Mesenchymal stem cell (in vitro differentiated cells and primary cell): ENCODE results near the gene CXCL5.
A peak's percentile ranks its signal among the peaks of the same experiment; 100 is the strongest.

Source experiments
- DNase-seq: peaks from one replicate; pipeline ENCODE4 v3.0.0-alpha.2; 2013
- H2AFZ ChIP-seq: one replicate; pipeline ENCODE4 v1.6.1; 2013; ENCODE audit warnings: low read depth, mild to moderate bottlenecking, control low read depth, inconsistent platforms, low read length, moderate library complexity
- H2AK5ac ChIP-seq: 2 replicates; pipeline ENCODE4 v1.6.1; 2013; ENCODE audit warnings: low read length, moderate library complexity, mild to moderate bottlenecking, inconsistent platforms; ENCODE audit not compliant: severe bottlenecking
- H2BK120ac ChIP-seq: one replicate; pipeline ENCODE4 v1.6.1; 2013; ENCODE audit warnings: low read depth, mild to moderate bottlenecking, inconsistent platforms, low read length, moderate library complexity
- H2BK12ac ChIP-seq, 2 experiments: one replicate each; pipeline ENCODE4 v1.6.1; 2013; ENCODE audit warnings: inconsistent platforms in 2 of 2, low read length in 2 of 2, mild to moderate bottlenecking in 2 of 2, moderate library complexity in 2 of 2, control low read depth in 1 of 2
- H2BK15ac ChIP-seq: one replicate; pipeline ENCODE4 v1.6.1; 2013; ENCODE audit warnings: mild to moderate bottlenecking, low read depth, inconsistent platforms; ENCODE audit not compliant: poor library complexity, severe bottlenecking
- H2BK5ac ChIP-seq: 2 replicates; pipeline ENCODE4 v1.6.1; 2013; ENCODE audit warnings: low read depth, mild to moderate bottlenecking, low read length, control low read depth, inconsistent platforms; ENCODE audit not compliant: poor library complexity, severe bottlenecking
- H3K14ac ChIP-seq, 2 experiments: one replicate each; pipeline ENCODE4 v1.6.1; 2013; ENCODE audit warnings: inconsistent platforms in 2 of 2, low read length in 2 of 2, control low read depth in 1 of 2, mild to moderate bottlenecking in 1 of 2, moderate library complexity in 1 of 2
- H3K18ac ChIP-seq, 2 experiments: one replicate each; pipeline ENCODE4 v1.6.1; 2013; ENCODE audit warnings: inconsistent platforms in 2 of 2, low read length in 2 of 2, control low read depth in 1 of 2, low read depth in 1 of 2, mild to moderate bottlenecking in 1 of 2
- H3K23ac ChIP-seq, 2 experiments: one replicate each; pipeline ENCODE4 v1.6.1; 2013; ENCODE audit warnings: inconsistent platforms in 2 of 2, low read length in 2 of 2, mild to moderate bottlenecking in 2 of 2, moderate library complexity in 2 of 2, control low read depth in 1 of 2
- H3K27ac ChIP-seq: 2 replicates; pipeline ENCODE4 v1.5.1; 2013; ENCODE audit warnings: mild to moderate bottlenecking, moderate library complexity, low read length, control low read depth, inconsistent platforms; ENCODE audit not compliant: poor library complexity, severe bottlenecking
- H3K27me3 ChIP-seq, 2 experiments: 2 replicates each; pipeline versions ENCODE4 v1.6.1 to v1.7.0; 2013; ENCODE audit warnings: low read length in 2 of 2, mild to moderate bottlenecking in 2 of 2, moderate library complexity in 2 of 2, control low read depth in 1 of 2, inconsistent platforms in 1 of 2; ENCODE audit not compliant: control insufficient read depth in 1 of 2, insufficient read depth in 1 of 2
- H3K36me3 ChIP-seq, 2 experiments: 2 replicates each; pipeline versions ENCODE4 v1.6.1 to v1.7.0; 2013; ENCODE audit warnings: low read length in 2 of 2, control low read depth in 1 of 2, inconsistent platforms in 1 of 2, low read depth in 1 of 2, mild to moderate bottlenecking in 1 of 2; ENCODE audit not compliant: insufficient read depth in 2 of 2, control insufficient read depth in 1 of 2
- H3K4ac ChIP-seq, 2 experiments: one replicate each; pipeline ENCODE4 v1.6.1; 2013; ENCODE audit warnings: inconsistent platforms in 2 of 2, low read length in 2 of 2, mild to moderate bottlenecking in 2 of 2, moderate library complexity in 2 of 2, control low read depth in 1 of 2, low read depth in 1 of 2
- H3K4me1 ChIP-seq: 2 replicates; pipeline ENCODE4 v1.6.1; 2013; ENCODE audit warnings: low read depth, low read length, control low read depth; ENCODE audit not compliant: control insufficient read depth, insufficient read depth
- H3K4me2 ChIP-seq: 2 replicates; pipeline ENCODE4 v1.6.1; 2013; ENCODE audit warnings: low read length, mild to moderate bottlenecking, inconsistent platforms; ENCODE audit not compliant: poor library complexity, severe bottlenecking
- H3K4me3 ChIP-seq, 2 experiments: 2 replicates each; pipeline versions ENCODE4 v1.5.1 to v1.7.0; 2013; ENCODE audit warnings: low read length in 2 of 2, mild to moderate bottlenecking in 2 of 2, control low read depth in 1 of 2, low read depth in 1 of 2; ENCODE audit not compliant: insufficient read depth in 1 of 2
- H3K79me1 ChIP-seq: replicated peaks from 2 replicates; pipeline ENCODE4 v1.6.1; 2013; ENCODE audit warnings: mild to moderate bottlenecking, control low read depth, low read length, inconsistent platforms; ENCODE audit not compliant: poor library complexity, severe bottlenecking
- H3K9ac ChIP-seq: 2 replicates; pipeline ENCODE4 v1.7.0; 2013; ENCODE audit warnings: mild to moderate bottlenecking, low read length, moderate library complexity
- H3K9me3 ChIP-seq: 2 replicates; pipeline ENCODE4 v1.7.0; 2013; ENCODE audit warnings: mild to moderate bottlenecking, low read length; ENCODE audit not compliant: control insufficient read depth
- H4K8ac ChIP-seq: one replicate; pipeline ENCODE4 v1.6.1; 2013; ENCODE audit warnings: inconsistent platforms, mild to moderate bottlenecking, low read length, moderate library complexity
- H4K91ac ChIP-seq: one replicate; pipeline ENCODE4 v1.6.1; 2013; ENCODE audit warnings: mild to moderate bottlenecking, low read length, inconsistent platforms
- WGBS: methylation state at CpG from one replicate; pipeline ENCODE4 v1.1.7; 2013; ENCODE audit warnings: mixed read lengths; 5-methylcytosine and 5-hydroxymethylcytosine counted together

Gene CXCL5

GRCh38 chr4:74044677-74045076 is 46.2 kb upstream of the CXCL5 start:
- H3K4me1 ChIP-seq = no peaks in the 10 kb centered on the region
- WGBS = 76% methylated on average over 3 of the region's 3 CpGs
- H3K14ac ChIP-seq = no peak overlapping the region
- no peak overlapping the region for H2AK5ac ChIP-seq
- H3K23ac ChIP-seq = no peak overlapping the region
- H2AFZ ChIP-seq = no peak overlapping the region
- no peaks in the 10 kb centered on the region for H3K36me3 ChIP-seq
- no peak overlapping the region for H2BK12ac ChIP-seq
- no peak overlapping the region for H3K9ac ChIP-seq
- H3K4ac ChIP-seq = no peak overlapping the region
- no peak overlapping the region for H3K4me2 ChIP-seq
- H3K27ac ChIP-seq = no peak overlapping the region
- no peak overlapping the region for H3K18ac ChIP-seq
- H4K91ac ChIP-seq = no peak overlapping the region
- H3K9me3 ChIP-seq = peaks cover 16% of the 10 kb centered on the region
- no peak overlapping the region for H2BK15ac ChIP-seq
- H3K79me1 ChIP-seq = no peaks in the 10 kb centered on the region
- H4K8ac ChIP-seq = no peak overlapping the region
- H3K4me3 ChIP-seq = no peak overlapping the region
- no peaks in the 10 kb centered on the region for H3K27me3 ChIP-seq
- H2BK120ac ChIP-seq = no peak overlapping the region
- H2BK5ac ChIP-seq = no peak overlapping the region
- DNase-seq = peak; percentile 11

GRCh38 chr4:74042681-74043080 is 44.2 kb upstream of the CXCL5 start:
- Histone ChIP-seq H3K79me1 (peaks cover 3% of the 10 kb centered on the region), H3K4me1 (peaks cover 3% of the 10 kb centered on the region), H2BK15ac (no peak overlapping the region), H3K14ac (no peak overlapping the region), H3K4me3 (no peak overlapping the region), H3K36me3 (no peaks in the 10 kb centered on the region), H2BK5ac (no peak overlapping the region), H3K4ac (no peak overlapping the region), H3K23ac (no peak overlapping the region), H2AFZ (no peak overlapping the region), H2BK12ac (no peak overlapping the region), H3K18ac (no peak overlapping the region), H3K9ac (no peak overlapping the region), H4K8ac (no peak overlapping the region), H2AK5ac (no peak overlapping the region), H3K9me3 (peaks cover 16% of the 10 kb centered on the region), H4K91ac (no peak overlapping the region), H3K27ac (no peak overlapping the region), H3K27me3 (no peaks in the 10 kb centered on the region), H2BK120ac (no peak overlapping the region), H3K4me2 (no peak overlapping the region)
- DNase-seq = no peak
- WGBS = 92% methylated on average over 2 of the region's 2 CpGs

GRCh38 chr4:74041418-74041817 is 42.9 kb upstream of the CXCL5 start:
- no peak for DNase-seq
- WGBS = no CpG with 5 or more reads among the region's 1 CpG
- H2AFZ ChIP-seq = no peak overlapping the region
- H3K4me3 ChIP-seq = no peak overlapping the region
- H3K4me1 ChIP-seq = peaks cover 4% of the 10 kb centered on the region
- no peak overlapping the region for H3K14ac ChIP-seq
- no peak overlapping the region for H2AK5ac ChIP-seq
- H4K8ac ChIP-seq = no peak overlapping the region
- no peak overlapping the region for H2BK15ac ChIP-seq
- no peaks in the 10 kb centered on the region for H3K27me3 ChIP-seq
- H2BK12ac ChIP-seq = no peak overlapping the region
- peaks cover 5% of the 10 kb centered on the region for H3K9me3 ChIP-seq
- H3K36me3 ChIP-seq = no peaks in the 10 kb centered on the region
- H3K79me1 ChIP-seq = peaks cover 3% of the 10 kb centered on the region
- no peak overlapping the region for H2BK120ac ChIP-seq
- no peak overlapping the region for H3K4me2 ChIP-seq
- no peak overlapping the region for H3K23ac ChIP-seq
- no peak overlapping the region for H3K4ac ChIP-seq
- no peak overlapping the region for H4K91ac ChIP-seq
- no peak overlapping the region for H2BK5ac ChIP-seq
- no peak overlapping the region for H3K9ac ChIP-seq
- no peak overlapping the region for H3K18ac ChIP-seq
- H3K27ac ChIP-seq = no peak overlapping the region

- Histone ChIP-seq H3K4me3 (peak overlapping the region in 1 of 2 experiments; percentile 94), H3K27ac (no peak overlapping the region), H3K14ac (no peak overlapping the region), H3K9ac (peak overlapping the region; percentile 93), H3K4me2 (peak overlapping the region; percentile 90), H2AK5ac (no peak overlapping the region), H3K27me3 (no peaks in the 10 kb centered on the region), H3K79me1 (peaks cover 3% of the 10 kb centered on the region), H3K23ac (no peak overlapping the region), H2BK12ac (peak overlapping the region in 1 of 2 experiments; percentile 10), H3K9me3 (no peaks in the 10 kb centered on the region), H2BK120ac (no peak overlapping the region), H4K91ac (no peak overlapping the region), H2BK15ac (no peak overlapping the region), H3K4ac (no peak overlapping the region), H3K4me1 (peaks cover 4% of the 10 kb centered on the region), H4K8ac (peak overlapping the region; percentile 51), H2BK5ac (no peak overlapping the region), H2AFZ (peak overlapping the region; percentile 46), H3K18ac (peak overlapping the region in 1 of 2 experiments; percentile 27), H3K36me3 (no peaks in the 10 kb centered on the region)
- DNase-seq = peak; percentile 34
- WGBS = 40% methylated on average over 3 of the region's 4 CpGs
Observed at GRCh38 chr4:74039315-74039763, 40.9 kb upstream of the CXCL5 start.
